Activated CD4-positive, alpha-beta memory T cell treated with anti-CD3 and anti-CD28 coated beads, Interleukin-2, amount 10 ng/mL, durations not matched to agents 7 days and 5 days (primary cell): ENCODE results near the gene KXD1. TPM values are rescaled to one million over a fixed set of nuclear protein-coding genes. Genes with fewer than 3 reads are reported as not detected.
"Not testable (repeated sequence)": the region's sequence is repeated elsewhere in the genome, so short reads cannot be mapped to it uniquely, and the experiment has no call there.

Experiments used
- CTCF ChIA-PET: fragments of 350-600 bp; sonication (Branson Sonifier 250); formaldehyde crosslinking; loops from one replicate; lab custom pipeline; 2021; ENCODE audit warnings: antibody characterized with exemption, inconsistent platforms; lab: Charles Lee
- POLR2A ChIA-PET: fragments of 350-600 bp; sonication (Branson Sonifier 250); formaldehyde crosslinking; loops from one replicate; lab custom pipeline; 2021; ENCODE audit warnings: antibody characterized with exemption; lab: Charles Lee
- DNase-seq: peaks from one replicate; pipeline ENCODE4 v3.0.0-alpha.2; 2020
- H3K27ac Mint-ChIP-seq: one replicate; pipeline ENCODE4 v1.8.0; 2021; ENCODE audit warnings: mild to moderate bottlenecking, mixed read lengths
- H3K27me3 Mint-ChIP-seq: one replicate; pipeline ENCODE4 v1.8.0; 2021; ENCODE audit warnings: mixed read lengths
- H3K36me3 Mint-ChIP-seq: one replicate; pipeline ENCODE4 v1.8.0; 2021; ENCODE audit warnings: low read depth, mixed read lengths
- H3K4me1 Mint-ChIP-seq: one replicate; pipeline ENCODE4 v1.8.0; 2021; ENCODE audit warnings: mixed read lengths
- H3K4me3 Mint-ChIP-seq: one replicate; pipeline ENCODE4 v1.8.0; 2021; ENCODE audit warnings: mild to moderate bottlenecking, mixed read lengths
- H3K9me3 Mint-ChIP-seq: one replicate; pipeline ENCODE4 v1.8.0; 2021; ENCODE audit warnings: mixed read lengths
- total RNA-seq, 2 experiments: library from RNA; stranded (reverse); gene quantifications; one replicate each; pipeline ENCODE4 v1.2.3, GENCODE V29; 2021

The KXD1 gene
- total RNA-seq, 2 experiments from 2014 or later = 93.0 to 99.1 TPM

DNA sequence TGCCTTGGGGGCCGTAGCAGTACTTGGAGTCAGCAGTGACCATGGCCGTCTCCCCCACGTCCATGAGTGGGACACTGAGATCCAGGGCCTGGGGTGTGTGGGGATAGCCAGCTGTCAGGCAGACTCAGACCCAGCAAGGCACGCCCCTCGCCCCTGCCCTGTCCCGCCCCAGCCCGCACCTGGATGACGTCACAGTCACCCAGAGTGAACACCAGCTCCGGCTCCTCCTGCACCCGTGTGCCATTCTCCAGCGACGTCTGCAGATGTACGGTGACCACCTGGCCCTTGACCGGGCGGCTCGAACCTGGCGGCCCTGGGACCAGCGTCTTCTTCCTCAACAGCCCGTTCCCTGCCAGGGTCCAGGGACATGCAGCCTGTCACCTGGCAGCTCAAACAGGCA lies 18.3 kb upstream of the KXD1 start:
- peaks cover 25% of the 10 kb centered on the region for H3K4me1 Mint-ChIP-seq
- peaks cover 43% of the 10 kb centered on the region for H3K36me3 Mint-ChIP-seq
- no peak overlapping the region for H3K4me3 Mint-ChIP-seq
- no peak for DNase-seq
- no peaks in the 10 kb centered on the region for H3K27me3 Mint-ChIP-seq
- no peak overlapping the region for H3K27ac Mint-ChIP-seq
- no peaks in the 10 kb centered on the region for H3K9me3 Mint-ChIP-seq
- ChIA-PET CTCF (interaction anchor here (0.7 kb wide), 1 partner anchor 56 kb away, joined by 6 read pairs; no protein-coding TSS in a partner anchor), POLR2A (interaction anchor here (1.1 to 1.2 kb wide), 2 partner anchors 18 to 32 kb away, joined by 4 read pairs; partner anchors contain the start of genes KXD1 and UBA52)

- not testable (repeated sequence) for DNase-seq, H3K9me3 Mint-ChIP-seq, H3K27me3 Mint-ChIP-seq, H3K4me3 Mint-ChIP-seq, H3K27ac Mint-ChIP-seq
- POLR2A ChIA-PET = interaction anchor here (1.1 to 1.2 kb wide), 2 partner anchors 18 to 31 kb away, joined by 4 read pairs; partner anchors contain the start of genes KXD1 and UBA52
- Mint-ChIP-seq H3K36me3 (peaks cover 42% of the 10 kb centered on the region), H3K4me1 (peaks cover 31% of the 10 kb centered on the region)
- CTCF ChIA-PET = interaction anchor here (0.6 kb wide), 1 partner anchor 26 kb away, joined by 3 read pairs; no protein-coding TSS in a partner anchor
Observed at GRCh38 chr19:18540200-18540599, 17.5 kb upstream of the KXD1 start.

- peaks cover 31% of the 10 kb centered on the region for H3K4me1 Mint-ChIP-seq
- H3K27ac Mint-ChIP-seq = peak overlapping the region; percentile 48
- H3K27me3 Mint-ChIP-seq = no peaks in the 10 kb centered on the region
- H3K9me3 Mint-ChIP-seq = no peaks in the 10 kb centered on the region
- peak overlapping the region; percentile 43 for H3K4me3 Mint-ChIP-seq
- CTCF ChIA-PET = interaction anchor here (1.6 to 4.1 kb wide), 2 partner anchors 17 to 47 kb away, joined by 4 to 30 read pairs; partner anchors contain the start of gene REX1BD
- POLR2A ChIA-PET = interaction anchor here (0.7 to 5.3 kb wide), 7 partner anchors 9 to 378 kb away, joined by 3 to 38 read pairs (median 6); partner anchors contain the start of genes COPE, DDX49, KXD1 and REX1BD
- peak; percentile 22 for DNase-seq
- peaks cover 39% of the 10 kb centered on the region for H3K36me3 Mint-ChIP-seq
Observed at GRCh38 chr19:18541258-18541991, 16.2 kb upstream of the KXD1 start.

DNA sequence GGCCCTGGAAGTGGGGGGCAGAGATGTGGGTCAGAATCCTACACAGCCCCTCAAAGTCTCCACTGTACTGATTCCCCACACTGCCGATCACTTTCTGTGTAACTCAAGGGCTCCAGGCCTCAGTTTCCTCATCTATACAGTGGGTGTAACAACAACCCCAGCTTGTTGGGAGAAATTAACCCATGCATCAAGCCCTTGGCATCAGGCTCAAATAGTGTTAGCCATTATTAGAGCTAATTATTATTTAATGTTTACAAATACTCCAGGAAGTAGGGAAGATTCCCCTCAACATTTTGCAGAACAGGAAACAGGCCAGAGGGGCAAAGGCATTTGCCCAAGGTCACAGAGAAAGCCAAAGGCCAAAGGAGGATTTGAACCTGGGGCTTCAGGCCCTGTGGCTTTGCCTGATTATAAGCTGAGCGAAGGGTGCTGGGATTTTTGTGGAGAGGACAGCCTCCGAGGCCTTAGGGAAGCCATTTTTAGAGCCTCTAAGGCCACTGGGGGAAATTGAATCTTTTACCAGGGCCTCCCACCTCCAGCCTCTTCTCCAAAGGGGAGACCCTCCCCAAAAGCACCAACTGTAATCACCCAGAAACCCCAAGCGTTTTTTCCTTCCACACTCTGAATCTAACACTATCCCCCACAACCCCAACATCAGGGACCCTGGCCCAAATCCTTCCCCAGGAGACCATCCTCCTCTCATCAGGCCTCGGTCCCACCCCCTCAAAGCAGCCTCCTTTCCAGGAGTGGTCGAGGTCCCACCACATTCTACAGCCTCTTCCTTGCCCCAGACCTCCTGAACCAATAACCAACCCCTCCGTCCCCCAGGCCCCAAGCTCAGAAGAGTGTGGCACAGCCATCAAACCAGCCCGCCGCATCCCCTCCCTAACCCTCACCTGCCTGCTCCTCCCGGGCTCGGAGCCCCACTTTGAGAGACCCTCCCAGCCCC lies 15.4 kb upstream of the KXD1 start:
- ChIA-PET POLR2A (interaction anchor here (0.7 to 5.3 kb wide), 7 partner anchors 10 to 377 kb away, joined by 3 to 38 read pairs (median 6); partner anchors contain the start of genes COPE, DDX49, KXD1 and REX1BD), CTCF (interaction anchor here (0.7 to 4.1 kb wide), 5 partner anchors 16 to 305 kb away, joined by 3 to 30 read pairs (median 4); partner anchors contain the start of gene REX1BD)
- Mint-ChIP-seq H3K4me1 (peaks cover 31% of the 10 kb centered on the region), H3K27me3 (no peaks in the 10 kb centered on the region), H3K4me3 (peak overlapping the region; percentile 86), H3K9me3 (no peaks in the 10 kb centered on the region), H3K27ac (peak overlapping the region; percentile 84), H3K36me3 (peaks cover 34% of the 10 kb centered on the region)
- DNase-seq = peak; percentile 19

DNA sequence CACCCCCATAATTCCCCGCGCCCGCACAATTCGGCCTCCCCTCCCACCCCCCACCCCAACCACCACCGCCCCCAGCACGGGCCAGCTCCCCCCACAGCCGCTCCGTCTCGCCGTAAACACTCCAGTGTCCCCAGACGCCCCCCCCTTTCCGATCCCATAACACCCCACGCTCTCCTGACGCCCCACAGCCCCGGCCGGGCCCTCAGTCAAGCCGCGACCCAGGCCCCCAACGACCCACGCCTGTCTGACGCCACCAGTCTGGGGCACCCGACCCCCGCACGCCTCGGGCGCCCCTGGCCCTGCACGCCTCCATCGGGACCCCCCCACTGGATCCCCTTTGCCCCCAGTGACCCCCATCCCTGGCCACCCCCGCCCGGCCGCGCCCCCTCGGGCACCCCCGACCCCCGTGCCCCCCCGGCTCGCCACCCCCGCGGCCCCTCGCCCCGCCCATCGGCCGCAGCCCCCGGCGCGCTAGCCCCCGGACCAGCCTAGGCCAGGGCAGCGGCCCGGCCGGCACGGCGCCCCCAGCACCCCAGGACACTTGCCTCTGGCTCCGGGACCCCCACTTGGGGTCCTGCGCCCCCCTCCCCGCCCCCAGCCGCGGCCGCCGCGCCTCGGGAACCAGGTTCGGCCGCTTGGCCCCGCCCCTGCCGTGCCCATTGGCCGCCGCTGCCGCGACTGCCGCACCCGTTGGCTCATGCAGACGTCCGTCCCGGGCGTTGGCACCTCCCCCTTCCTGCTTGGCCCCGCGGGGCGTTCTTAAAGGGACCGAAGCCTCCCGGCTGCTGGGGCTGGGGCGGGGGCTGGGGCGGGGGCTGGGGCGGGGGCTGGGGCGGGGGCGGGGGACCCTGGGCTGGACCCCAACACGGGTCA lies 14.5 kb upstream of the KXD1 start, which contains the start of gene FKBP8:
TSS of gene FKBP8 (minus strand) at position 633 of the 873 bp plus-strand sequence. CDS start 1,603 bp downstream, outside the sequence.
- peak; percentile 96 for DNase-seq
- ChIA-PET POLR2A (interaction anchor here (0.6 to 5.4 kb wide), 20 partner anchors 11 to 376 kb away, joined by 3 to 80 read pairs (median 6); partner anchors contain the start of genes COPE, DDX49, ELL and KXD1), CTCF (interaction anchor here (0.7 to 4.1 kb wide), 5 partner anchors 13 to 304 kb away, joined by 3 to 30 read pairs (median 14); partner anchors contain the start of genes KXD1, REX1BD and UBA52)
- peak within 1 kb of the TSS; percentile 98 for H3K27ac Mint-ChIP-seq
- H3K9me3 Mint-ChIP-seq = no peaks in the 10 kb centered on the region
- peak within 1 kb of the TSS; percentile 95 for H3K4me3 Mint-ChIP-seq
- peaks cover 25% of the 10 kb centered on the region for H3K36me3 Mint-ChIP-seq
- no peaks in the 10 kb centered on the region for H3K27me3 Mint-ChIP-seq
- peaks cover 31% of the 10 kb centered on the region for H3K4me1 Mint-ChIP-seq

- Mint-ChIP-seq H3K4me3 (peak overlapping the region; percentile 95), H3K27me3 (no peaks in the 10 kb centered on the region), H3K27ac (peak overlapping the region; percentile 98), H3K4me1 (peaks cover 31% of the 10 kb centered on the region), H3K9me3 (no peaks in the 10 kb centered on the region), H3K36me3 (peaks cover 21% of the 10 kb centered on the region)
- peak; percentile 87 for DNase-seq
- ChIA-PET POLR2A (interaction anchor here (0.6 to 5.4 kb wide), 19 partner anchors 10 to 376 kb away, joined by 3 to 80 read pairs (median 4); partner anchors contain the start of genes COPE, DDX49, ELL and KXD1), CTCF (interaction anchor here (0.8 to 4.1 kb wide), 6 partner anchors 12 to 304 kb away, joined by 3 to 30 read pairs (median 8); partner anchors contain the start of genes KXD1, REX1BD and UBA52)
Observed at GRCh38 chr19:18543814-18544475, 13.7 kb upstream of the KXD1 start.

GRCh38 chr19:18551631-18552030 lies 6.0 kb upstream of the KXD1 start:
- Mint-ChIP-seq H3K27ac (no peak overlapping the region), H3K36me3 (no peaks in the 10 kb centered on the region), H3K4me3 (no peak overlapping the region), H3K27me3 (no peaks in the 10 kb centered on the region), H3K9me3 (no peaks in the 10 kb centered on the region), H3K4me1 (no peaks in the 10 kb centered on the region)
- CTCF ChIA-PET = no interaction called here
- POLR2A ChIA-PET = no interaction called here
- DNase-seq = no peak

DNA sequence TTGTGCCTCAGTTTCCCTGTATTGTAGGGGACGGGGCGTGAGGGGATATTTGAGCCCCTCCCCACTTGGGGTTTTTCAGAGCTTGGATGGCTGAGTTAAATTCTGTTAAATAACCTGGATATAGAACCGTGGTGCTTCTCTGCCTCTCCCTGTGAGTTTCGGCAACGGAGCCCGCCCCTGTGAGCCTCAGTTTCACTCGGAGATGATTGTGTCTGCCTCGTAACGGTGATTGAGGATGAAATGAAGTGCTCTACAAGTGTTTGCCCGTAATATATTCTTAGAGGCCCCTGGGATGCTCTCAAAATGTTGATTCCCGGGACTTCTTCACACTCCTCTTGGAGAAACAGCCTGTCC lies 509 bp downstream of the KXD1 start:
- POLR2A ChIA-PET = interaction anchor here (0.6 to 6.0 kb wide), 20 partner anchors 7 to 362 kb away, joined by 3 to 137 read pairs (median 5); partner anchors contain the start of genes COPE, DDX49, ELL and FKBP8

DNA sequence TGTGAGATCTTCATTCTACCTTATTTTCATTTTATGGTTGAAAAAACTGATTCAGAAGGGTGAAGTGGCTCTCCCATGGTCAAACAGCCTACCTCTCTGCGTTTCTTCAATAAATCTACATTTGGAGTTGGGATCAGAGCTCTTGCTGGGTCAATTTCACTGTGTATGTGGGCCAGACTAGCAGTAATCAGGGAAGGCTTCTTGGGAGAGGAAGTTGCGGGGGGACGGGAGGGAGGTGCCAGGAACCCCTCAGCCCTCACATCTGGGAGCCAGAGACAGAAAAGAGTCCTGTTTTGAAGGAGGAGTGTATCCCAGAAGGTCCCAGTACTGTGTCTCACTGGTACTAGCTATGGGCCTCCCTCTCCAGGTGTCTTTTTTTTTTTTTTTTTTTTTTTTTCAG lies 934 bp downstream of the KXD1 start:
- no peaks in the 10 kb centered on the region for H3K27me3 Mint-ChIP-seq
- peak overlapping the region; percentile 86 for H3K27ac Mint-ChIP-seq
- peaks cover 22% of the 10 kb centered on the region for H3K4me1 Mint-ChIP-seq
- ChIA-PET POLR2A (interaction anchor here (0.6 to 6.0 kb wide), 13 partner anchors 12 to 361 kb away, joined by 3 to 137 read pairs (median 7); partner anchors contain the start of genes COPE, DDX49, ELL and FKBP8), CTCF (interaction anchor here (0.6 to 3.2 kb wide), 6 partner anchors 12 to 108 kb away, joined by 3 to 29 read pairs (median 6); partner anchors contain the start of genes ELL and UBA52)
- H3K9me3 Mint-ChIP-seq = no peaks in the 10 kb centered on the region
- H3K4me3 Mint-ChIP-seq = peak overlapping the region; percentile 95
- no peak for DNase-seq
- H3K36me3 Mint-ChIP-seq = peaks cover 33% of the 10 kb centered on the region

More for the DNA sequence above, 509 bp downstream of the KXD1 start:
- H3K36me3 Mint-ChIP-seq = peaks cover 31% of the 10 kb centered on the region
- no peaks in the 10 kb centered on the region for H3K27me3 Mint-ChIP-seq
- H3K4me1 Mint-ChIP-seq = peaks cover 22% of the 10 kb centered on the region
- no peaks in the 10 kb centered on the region for H3K9me3 Mint-ChIP-seq
- no peak for DNase-seq
- CTCF ChIA-PET = interaction anchor here (0.6 to 3.8 kb wide), 11 partner anchors 12 to 699 kb away, joined by 3 to 29 read pairs (median 4); partner anchors contain the start of genes ELL, FKBP8 and UBA52
- peak overlapping the region; percentile 86 for H3K27ac Mint-ChIP-seq
- peak overlapping the region; percentile 95 for H3K4me3 Mint-ChIP-seq

DNA sequence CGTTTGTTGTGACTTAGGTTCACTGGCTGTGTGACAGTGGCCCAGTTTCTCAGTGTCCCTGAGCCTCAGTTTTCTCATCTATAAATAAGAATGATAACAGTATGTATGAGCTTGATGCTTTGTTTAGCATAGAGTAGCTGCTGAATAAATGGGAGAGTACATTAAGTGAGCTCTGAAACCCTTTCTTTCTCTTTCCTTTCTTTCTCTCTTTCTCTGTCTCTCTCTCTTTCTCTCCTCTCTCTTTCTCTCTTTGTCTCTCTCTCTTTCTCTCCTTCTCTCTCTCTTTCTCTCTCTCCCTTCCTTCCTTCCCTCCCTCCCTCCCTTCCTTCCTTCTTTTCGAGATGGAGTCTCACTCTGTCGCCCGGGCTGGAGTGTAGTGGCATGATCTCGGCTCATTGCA lies 2.0 kb downstream of the KXD1 start:
- no peaks in the 10 kb centered on the region for H3K27me3 Mint-ChIP-seq
- peak overlapping the region; percentile 86 for H3K27ac Mint-ChIP-seq
- peak overlapping the region; percentile 95 for H3K4me3 Mint-ChIP-seq
- POLR2A ChIA-PET = interaction anchor here (0.8 to 6.0 kb wide), 4 partner anchors 11 to 63 kb away, joined by 3 to 137 read pairs (median 47); partner anchors contain the start of genes ELL, REX1BD and UBA52
- H3K9me3 Mint-ChIP-seq = no peaks in the 10 kb centered on the region
- peaks cover 41% of the 10 kb centered on the region for H3K36me3 Mint-ChIP-seq
- H3K4me1 Mint-ChIP-seq = peaks cover 22% of the 10 kb centered on the region
- no peak for DNase-seq
- CTCF ChIA-PET = interaction anchor here (1.0 to 3.2 kb wide), 2 partner anchors 11 to 29 kb away, joined by 7 to 18 read pairs; partner anchors contain the start of genes REX1BD and UBA52
